ENCODE results near the gene APPL2. TPM values are rescaled to one million over a fixed set of nuclear protein-coding genes. Genes with fewer than 3 reads are reported as not detected.

Gene APPL2
- total RNA-seq, 1 experiment from 2014 or later = 49.2 TPM

GRCh38 chr12:105278043-105278697, 42.2 kb upstream of the APPL2 start:
- Mint-ChIP-seq H3K27me3 (ENCODE audit: insufficient read depth, unreplicated experiment) (no peaks in the 10 kb centered on the region), H3K9me3 (ENCODE audit: unreplicated experiment) (no peaks in the 10 kb centered on the region), H3K4me3 (ENCODE audit: unreplicated experiment) (no peak overlapping the region), H3K27ac (ENCODE audit: unreplicated experiment) (peak overlapping the region; percentile 42), H3K4me1 (ENCODE audit: low read depth, unreplicated experiment) (peaks cover 30% of the 10 kb centered on the region), H3K36me3 (ENCODE audit: insufficient read depth, unreplicated experiment) (no peaks in the 10 kb centered on the region)
- Histone ChIP-seq H3K4me1 (peaks cover 45% of the 10 kb centered on the region), H3K4me3 (ENCODE audit: low read depth, low read length) (no peak overlapping the region), H3K36me3 (ENCODE audit: control insufficient read depth, insufficient read depth, low read length) (no peaks in the 10 kb centered on the region), H3K27me3 (replicated peaks; ENCODE audit: control insufficient read depth, insufficient read depth, low read length) (no peaks in the 10 kb centered on the region), H3K9me3 (no peaks in the 10 kb centered on the region)
- CTCF ChIA-PET = interaction anchor here (0.6 to 0.8 kb wide), 2 partner anchors 39 to 79 kb away, joined by 3 to 6 read pairs; no protein-coding TSS in a partner anchor
- POLR2A ChIA-PET = interaction anchor here (1.0 kb wide), 1 partner anchor 46 kb away, joined by 3 read pairs; no protein-coding TSS in a partner anchor
- peak in 1 of 2 experiments; percentile 43 for TF ChIP-seq CTCF (IDR thresholded peaks at IDR 0.05; ENCODE audit: insufficient read depth in 1 of 2, low read depth in 1 of 2, low read length in 1 of 2, severe bottlenecking in 1 of 2, unreplicated experiment in 1 of 2)
- BruUV-seq (replicated peaks) = no TSS peak
- intact Hi-C loops (cut with micrococcal nuclease; ENCODE audit: unreplicated experiment) = loop anchor here (1.0 to 5.0 kb wide), 3 partner anchors 17 to 104 kb away; no protein-coding TSS in a partner anchor
- peak; percentile 54 to 83 for DNase-seq

- no peak overlapping the region for H3K27ac Mint-ChIP-seq (ENCODE audit: unreplicated experiment)
- CTCF ChIA-PET = no interaction called here
- POLR2A ChIA-PET = no interaction called here
- intact Hi-C loops (cut with micrococcal nuclease; ENCODE audit: unreplicated experiment) = loop anchor here (5.0 kb wide), 1 partner anchor 106 kb away; no protein-coding TSS in a partner anchor
- Histone ChIP-seq H3K27me3 (replicated peaks; ENCODE audit: control insufficient read depth, insufficient read depth, low read length) (no peaks in the 10 kb centered on the region), H3K9me3 (no peaks in the 10 kb centered on the region), H3K4me1 (peaks cover 32% of the 10 kb centered on the region), H3K4me3 (ENCODE audit: low read depth, low read length) (no peak overlapping the region), H3K36me3 (ENCODE audit: control insufficient read depth, insufficient read depth, low read length) (no peaks in the 10 kb centered on the region)
- DNase-seq = no peak
- BruUV-seq (replicated peaks) = no TSS peak
- no peak overlapping the region for H3K4me3 Mint-ChIP-seq (ENCODE audit: unreplicated experiment)
- H3K36me3 Mint-ChIP-seq (ENCODE audit: insufficient read depth, unreplicated experiment) = no peaks in the 10 kb centered on the region
- H3K27me3 Mint-ChIP-seq (ENCODE audit: insufficient read depth, unreplicated experiment) = no peaks in the 10 kb centered on the region
- peaks cover 24% of the 10 kb centered on the region for H3K4me1 Mint-ChIP-seq (ENCODE audit: low read depth, unreplicated experiment)
- H3K9me3 Mint-ChIP-seq (ENCODE audit: unreplicated experiment) = no peaks in the 10 kb centered on the region
- TF ChIP-seq CTCF (IDR thresholded peaks at IDR 0.05; ENCODE audit: insufficient read depth in 1 of 2, low read depth in 1 of 2, low read length in 1 of 2, severe bottlenecking in 1 of 2, unreplicated experiment in 1 of 2) = no peak
Observed at GRCh38 chr12:105275997-105276733, 40.2 kb upstream of the APPL2 start.

GRCh38 chr12:105274571-105274970, 38.6 kb upstream of the APPL2 start:
- Mint-ChIP-seq H3K4me1 (ENCODE audit: low read depth, unreplicated experiment) (peaks cover 24% of the 10 kb centered on the region), H3K36me3 (ENCODE audit: insufficient read depth, unreplicated experiment) (no peaks in the 10 kb centered on the region), H3K27me3 (ENCODE audit: insufficient read depth, unreplicated experiment) (no peaks in the 10 kb centered on the region), H3K9me3 (ENCODE audit: unreplicated experiment) (no peaks in the 10 kb centered on the region), H3K27ac (ENCODE audit: unreplicated experiment) (no peak overlapping the region), H3K4me3 (ENCODE audit: unreplicated experiment) (no peak overlapping the region)
- no peak for TF ChIP-seq CTCF (IDR thresholded peaks at IDR 0.05; ENCODE audit: insufficient read depth in 1 of 2, low read depth in 1 of 2, low read length in 1 of 2, severe bottlenecking in 1 of 2, unreplicated experiment in 1 of 2)
- BruUV-seq (replicated peaks) = no TSS peak
- Histone ChIP-seq H3K4me1 (peaks cover 19% of the 10 kb centered on the region), H3K36me3 (ENCODE audit: control insufficient read depth, insufficient read depth, low read length) (no peaks in the 10 kb centered on the region), H3K27me3 (replicated peaks; ENCODE audit: control insufficient read depth, insufficient read depth, low read length) (no peaks in the 10 kb centered on the region), H3K4me3 (ENCODE audit: low read depth, low read length) (no peak overlapping the region), H3K9me3 (no peaks in the 10 kb centered on the region)
- ChIA-PET POLR2A (no interaction called here), CTCF (no interaction called here)
- intact Hi-C loops (cut with micrococcal nuclease; ENCODE audit: unreplicated experiment) = no loop called here
- no peak for DNase-seq

Measured in Caco-2 (cell line).